GM12874 (cell line): ENCODE measurements around the gene TNPO1.

Experiments
- TF ChIP-seq, protein P1 (sequence below): IDR thresholded peaks from 2 replicates; pipeline ENCODE4 v1.5.1; 2011; ENCODE audit warnings: low read depth, mild to moderate bottlenecking, control low read depth, low read length, moderate library complexity; ENCODE audit not compliant: insufficient read depth

Gene TNPO1

DNA sequence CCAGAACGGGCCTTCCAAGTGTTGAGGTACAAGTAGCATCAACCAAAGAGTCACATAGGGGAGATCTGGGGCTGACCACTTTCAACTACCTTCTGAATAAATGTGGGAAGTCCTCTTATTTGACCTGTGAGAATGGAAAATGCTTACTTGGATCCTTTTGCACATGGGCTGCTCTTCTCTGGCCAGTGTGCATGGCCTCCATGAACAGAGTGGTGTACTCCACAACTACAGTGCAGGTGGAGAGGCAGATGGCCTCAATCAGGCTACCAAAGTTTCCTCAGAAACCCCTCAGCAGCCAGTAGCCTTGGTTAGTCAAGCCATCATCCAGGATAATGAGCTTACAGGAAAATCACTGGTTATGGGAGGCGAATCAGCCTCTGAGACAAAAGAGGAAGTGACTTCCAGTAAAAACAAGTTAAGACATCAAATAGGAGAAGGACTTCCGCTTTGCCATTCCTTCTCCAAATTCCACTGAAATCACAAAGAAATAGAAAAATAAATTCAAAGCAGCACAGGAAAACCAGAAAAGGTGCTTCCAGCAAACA is 121.1 kb downstream of the TNPO1 start:
- TF ChIP-seq, protein P1, sequence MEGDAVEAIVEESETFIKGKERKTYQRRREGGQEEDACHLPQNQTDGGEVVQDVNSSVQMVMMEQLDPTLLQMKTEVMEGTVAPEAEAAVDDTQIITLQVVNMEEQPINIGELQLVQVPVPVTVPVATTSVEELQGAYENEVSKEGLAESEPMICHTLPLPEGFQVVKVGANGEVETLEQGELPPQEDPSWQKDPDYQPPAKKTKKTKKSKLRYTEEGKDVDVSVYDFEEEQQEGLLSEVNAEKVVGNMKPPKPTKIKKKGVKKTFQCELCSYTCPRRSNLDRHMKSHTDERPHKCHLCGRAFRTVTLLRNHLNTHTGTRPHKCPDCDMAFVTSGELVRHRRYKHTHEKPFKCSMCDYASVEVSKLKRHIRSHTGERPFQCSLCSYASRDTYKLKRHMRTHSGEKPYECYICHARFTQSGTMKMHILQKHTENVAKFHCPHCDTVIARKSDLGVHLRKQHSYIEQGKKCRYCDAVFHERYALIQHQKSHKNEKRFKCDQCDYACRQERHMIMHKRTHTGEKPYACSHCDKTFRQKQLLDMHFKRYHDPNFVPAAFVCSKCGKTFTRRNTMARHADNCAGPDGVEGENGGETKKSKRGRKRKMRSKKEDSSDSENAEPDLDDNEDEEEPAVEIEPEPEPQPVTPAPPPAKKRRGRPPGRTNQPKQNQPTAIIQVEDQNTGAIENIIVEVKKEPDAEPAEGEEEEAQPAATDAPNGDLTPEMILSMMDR, result no peak

DNA sequence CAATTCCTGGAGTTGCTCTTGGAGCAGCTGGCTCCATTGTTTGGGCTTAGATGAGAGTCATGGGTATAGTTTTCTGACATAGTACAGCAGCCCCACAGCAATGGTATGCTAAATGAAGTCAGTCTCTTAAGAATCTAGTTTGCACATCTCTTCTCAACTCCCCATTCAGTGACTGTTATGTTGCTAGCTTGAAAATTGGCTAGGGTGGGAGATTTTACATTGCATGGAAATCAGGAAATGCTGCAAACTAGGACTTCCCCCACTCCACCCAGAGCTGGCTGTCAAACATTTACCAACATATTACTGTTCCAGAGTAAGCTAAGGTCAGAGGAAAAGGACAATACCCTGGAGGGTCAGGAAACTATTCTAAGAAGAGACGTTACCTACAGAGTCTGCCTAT is 121.7 kb downstream of the TNPO1 start:
- TF ChIP-seq, protein P1, result no peak

DNA sequence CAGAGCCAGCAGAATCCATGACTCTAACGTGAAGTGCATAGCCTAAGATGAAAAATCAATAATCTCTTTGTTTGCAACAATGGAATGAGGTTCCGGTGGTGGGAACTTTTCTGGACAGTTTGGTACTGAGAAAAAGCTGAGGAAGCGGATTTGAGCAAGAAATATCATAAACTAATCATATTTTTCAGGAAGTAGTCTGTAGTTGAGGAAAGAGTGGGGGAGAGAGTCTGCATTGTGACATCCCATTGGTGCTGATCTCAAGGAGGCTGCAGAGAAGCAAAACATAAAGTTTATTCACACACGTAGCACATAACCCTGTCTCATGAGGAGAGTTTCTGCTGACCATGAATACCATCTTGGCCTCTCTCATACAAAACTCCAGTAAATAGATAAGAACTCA is 123.6 kb downstream of the TNPO1 start:
- TF ChIP-seq, protein P1, result no peak

DNA sequence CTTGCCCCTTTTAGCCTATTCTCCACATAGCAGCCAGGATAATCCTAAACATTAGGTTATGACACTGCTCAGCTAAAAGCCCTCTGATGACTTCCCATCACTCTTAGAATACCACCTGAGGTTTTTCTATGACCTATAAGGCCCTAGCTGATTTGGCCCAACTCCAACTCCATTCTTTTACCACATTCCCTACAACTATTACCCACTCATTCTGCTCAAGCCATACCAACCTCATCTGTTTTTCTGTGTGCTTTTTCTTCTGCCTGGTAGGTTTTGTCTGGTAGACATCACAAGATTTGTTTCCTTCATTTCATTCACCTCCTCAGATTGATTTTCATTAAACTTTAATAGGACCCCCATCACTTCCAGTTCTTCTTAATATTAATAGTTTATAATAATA is 126.8 kb downstream of the TNPO1 start:
- TF ChIP-seq, protein P1, result no peak

DNA sequence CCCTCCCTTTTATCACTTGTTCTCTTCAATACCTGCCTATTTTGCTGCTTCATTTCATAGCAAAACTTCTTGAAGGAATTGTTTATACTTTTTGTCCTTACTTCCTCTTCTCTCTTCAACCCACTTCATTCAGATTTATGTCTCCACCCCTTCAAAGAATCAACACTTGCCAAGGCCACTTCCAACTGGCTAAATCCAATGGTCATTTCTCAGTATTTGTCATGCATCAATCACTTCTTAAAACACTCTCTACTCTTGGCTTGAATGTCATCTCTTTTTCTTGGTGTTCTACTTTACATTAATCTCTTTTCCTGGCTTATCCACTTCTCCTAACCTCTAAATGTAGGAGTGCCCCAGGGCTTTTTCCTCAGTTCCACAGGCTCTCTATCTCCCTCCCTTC is 131.0 kb downstream of the TNPO1 start:
- TF ChIP-seq, protein P1, result no peak

DNA sequence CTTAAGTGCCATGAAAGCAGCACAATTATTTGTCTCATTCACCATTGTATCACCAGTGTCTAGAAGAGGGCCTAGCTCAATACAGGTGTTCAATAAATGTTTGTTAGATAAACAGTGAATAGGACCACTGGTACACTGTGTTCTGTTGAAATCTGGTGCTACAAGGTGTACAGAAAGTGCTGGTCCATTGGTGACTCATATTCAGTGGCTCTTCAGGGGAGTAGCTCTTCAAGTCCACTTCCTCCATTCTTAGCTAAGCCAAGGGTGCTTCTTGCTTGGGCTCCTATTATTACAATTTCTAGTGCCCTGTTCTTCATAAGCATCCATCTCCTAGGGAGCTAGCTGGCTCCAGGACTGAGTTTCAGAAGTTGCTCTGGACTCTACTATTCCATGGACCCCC is 133.0 kb downstream of the TNPO1 start:
- TF ChIP-seq, protein P1, result no peak

DNA sequence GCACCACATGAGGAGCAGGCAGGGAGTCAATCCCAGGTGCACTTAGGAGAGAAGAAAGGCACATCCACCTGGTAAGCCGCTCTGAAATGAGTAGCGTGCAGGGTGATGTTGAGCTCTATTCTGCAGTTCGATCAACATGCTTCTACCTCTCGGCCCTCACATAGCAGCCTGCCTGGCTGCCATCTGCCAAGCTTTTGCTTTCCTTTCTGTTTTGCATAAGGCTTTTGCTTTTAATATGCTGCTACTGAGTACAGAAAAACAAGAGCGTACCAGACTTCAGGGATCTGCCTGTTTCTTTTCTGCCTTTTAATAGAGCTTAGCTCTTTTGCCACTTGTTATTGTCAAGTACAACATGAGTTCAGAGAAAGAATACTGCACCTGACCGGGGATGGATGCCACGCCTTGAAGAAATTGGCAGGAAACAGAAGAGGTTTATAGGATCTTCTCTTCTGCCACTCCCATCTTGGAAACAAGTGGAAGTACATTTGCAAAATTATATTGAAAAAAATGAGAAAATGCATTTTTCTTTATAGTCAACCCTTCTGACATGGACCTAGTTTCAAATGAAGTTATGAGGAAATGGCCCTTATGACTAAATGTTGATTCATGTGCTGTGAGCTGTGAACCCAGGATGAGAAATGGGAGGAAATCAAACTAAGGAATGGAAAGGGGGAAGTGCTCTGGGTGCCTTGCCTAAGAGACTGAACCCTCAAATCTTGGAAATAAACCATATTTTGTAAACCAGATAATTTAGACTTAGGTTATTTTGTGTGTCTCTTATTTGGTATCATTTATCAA is 135.4 kb downstream of the TNPO1 start:
- TF ChIP-seq, protein P1, result no peak
